Esophagus muscularis mucosa (tissue), 4 donors: ENCODE data around the gene GLB1L.

Experiments used
- EP300 ChIP-seq: sonication (generic); formaldehyde crosslinking; IDR thresholded peaks from one replicate; pipeline ENCODE4 v1.6.1; 2017; ENCODE audit warnings: antibody characterized with exemption
- POLR2A ChIP-seq: fragments of 450-650 bp; IDR thresholded peaks from one replicate; pipeline ENCODE4 v1.6.1; 2017; ENCODE audit warnings: antibody characterized with exemption, moderate library complexity, mild to moderate bottlenecking, low read depth
- POLR2AphosphoS5 ChIP-seq, 2 donors: sonication (generic); formaldehyde crosslinking; IDR thresholded peaks; one replicate each; pipeline ENCODE4 v1.6.1; 2017; ENCODE audit warnings: antibody characterized with exemption in 2 of 2
- TF ChIP-seq, protein P1 (sequence below), 3 experiments: fragments of 200-600 bp in 2 of 3; fragments of 450-650 bp in 1 of 3; sonication (generic) in 2 of 3; IDR thresholded peaks; one replicate each; pipeline ENCODE4 v1.5.1; 2017 to 2019; ENCODE audit warnings: antibody characterized with exemption in 3 of 3, mild to moderate bottlenecking in 2 of 3, moderate library complexity in 1 of 3

DNA sequence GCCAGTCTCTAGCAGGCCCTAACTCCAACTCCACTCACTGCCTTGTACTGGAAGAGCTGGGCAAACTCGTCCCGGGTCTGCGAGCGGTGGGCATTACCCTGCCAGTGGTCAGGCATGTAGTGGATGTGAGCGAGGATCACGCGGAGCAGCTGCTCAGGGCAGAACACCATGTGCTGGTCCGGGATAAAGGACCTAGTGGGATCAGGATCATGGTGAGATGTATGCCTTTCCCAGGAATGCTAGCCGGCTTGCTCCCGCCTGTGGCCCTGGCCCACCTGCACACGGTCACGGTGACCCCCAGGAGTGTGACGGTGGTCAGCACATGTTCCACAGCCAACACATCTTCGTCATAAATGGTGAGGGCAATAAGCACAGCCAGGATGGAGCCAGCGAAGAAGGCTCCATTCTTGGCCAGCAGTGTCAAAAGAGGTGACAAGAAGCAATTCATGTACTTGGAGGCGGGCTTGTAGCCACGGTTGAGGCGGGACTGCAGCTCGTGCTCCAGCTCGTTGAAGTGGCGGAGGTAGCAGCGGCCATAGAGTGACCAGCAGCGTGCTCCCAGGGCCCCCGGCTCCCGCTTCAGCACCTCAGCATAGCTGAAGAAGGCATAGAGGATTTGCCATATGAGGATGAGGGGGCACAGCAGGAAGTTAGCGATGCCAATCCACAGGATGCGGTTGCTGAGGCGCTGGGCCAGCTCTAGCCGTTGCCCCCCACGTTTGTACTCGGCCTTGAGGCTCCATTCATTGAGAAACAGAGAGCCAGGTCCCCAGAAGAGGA is 21.2 kb downstream of the GLB1L start:
- TF ChIP-seq, protein P1, sequence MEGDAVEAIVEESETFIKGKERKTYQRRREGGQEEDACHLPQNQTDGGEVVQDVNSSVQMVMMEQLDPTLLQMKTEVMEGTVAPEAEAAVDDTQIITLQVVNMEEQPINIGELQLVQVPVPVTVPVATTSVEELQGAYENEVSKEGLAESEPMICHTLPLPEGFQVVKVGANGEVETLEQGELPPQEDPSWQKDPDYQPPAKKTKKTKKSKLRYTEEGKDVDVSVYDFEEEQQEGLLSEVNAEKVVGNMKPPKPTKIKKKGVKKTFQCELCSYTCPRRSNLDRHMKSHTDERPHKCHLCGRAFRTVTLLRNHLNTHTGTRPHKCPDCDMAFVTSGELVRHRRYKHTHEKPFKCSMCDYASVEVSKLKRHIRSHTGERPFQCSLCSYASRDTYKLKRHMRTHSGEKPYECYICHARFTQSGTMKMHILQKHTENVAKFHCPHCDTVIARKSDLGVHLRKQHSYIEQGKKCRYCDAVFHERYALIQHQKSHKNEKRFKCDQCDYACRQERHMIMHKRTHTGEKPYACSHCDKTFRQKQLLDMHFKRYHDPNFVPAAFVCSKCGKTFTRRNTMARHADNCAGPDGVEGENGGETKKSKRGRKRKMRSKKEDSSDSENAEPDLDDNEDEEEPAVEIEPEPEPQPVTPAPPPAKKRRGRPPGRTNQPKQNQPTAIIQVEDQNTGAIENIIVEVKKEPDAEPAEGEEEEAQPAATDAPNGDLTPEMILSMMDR (IDR thresholded peaks at IDR 0.05), result no peak
- no peak for TF ChIP-seq POLR2AphosphoS5 (IDR thresholded peaks at IDR 0.05)
- TF ChIP-seq POLR2A, result no peak
- no peak for TF ChIP-seq EP300
